Endothelial cell of umbilical vein (primary cell): ENCODE data around the gene GSDME. TPM values are rescaled to one million over a fixed set of nuclear protein-coding genes. Genes with fewer than 3 reads are reported as not detected.

Source experiments
- BruUV-seq: library from RNA; stranded (reverse); fragments of 400-500 nt; replicated peaks from 2 replicates; lab custom pipeline; 2021; lab: Mats Ljungman, UMichigan
- CTCF ChIA-PET: fragments of 300-600, 350-600 bp; sonication (Branson Sonifier 250); formaldehyde crosslinking; loops from one replicate; lab custom pipeline; 2021; ENCODE audit warnings: antibody characterized with exemption, inconsistent platforms; lab: Charles Lee
- POLR2A ChIA-PET: fragments of 300-600, 350-600 bp; sonication (Branson Sonifier 250); formaldehyde crosslinking; loops from one replicate; lab custom pipeline; 2021; ENCODE audit warnings: antibody characterized with exemption, inconsistent platforms; lab: Charles Lee
- DNase-seq: peaks from one replicate; pipeline ENCODE4 v3.0.0-alpha.2; 2011; ENCODE audit warnings: low read depth, low spot score
- FAIRE-seq: peaks from 2 replicates; lab custom pipeline; 2011; peaks lifted over from hg19 to GRCh38; lab: Jason Lieb, UNC
- H2AFZ ChIP-seq: 2 replicates; pipeline ENCODE4 v1.6.0; 2012; ENCODE audit warnings: low read depth, low read length, control low read depth, inconsistent platforms
- H3K27ac ChIP-seq: 2 replicates; pipeline ENCODE4 v1.5.1; 2011; ENCODE audit warnings: low read depth, mild to moderate bottlenecking, control low read depth, low read length, moderate library complexity; ENCODE audit not compliant: insufficient read depth
- H3K27me3 ChIP-seq, 2 experiments: 2 replicates each; pipeline versions ENCODE4 v1.6.0 to v1.6.1; 2011; ENCODE audit warnings: low read length in 2 of 2, mixed read lengths in 1 of 2; ENCODE audit not compliant: control insufficient read depth in 2 of 2, insufficient read depth in 2 of 2
- H3K36me3 ChIP-seq, 2 experiments: 2 replicates in 1 of 2; 3 replicates in 1 of 2; pipeline ENCODE4 v1.5.1; 2011; ENCODE audit warnings: low read length in 2 of 2, mild to moderate bottlenecking in 1 of 2, moderate library complexity in 1 of 2; ENCODE audit not compliant: control insufficient read depth in 2 of 2, insufficient read depth in 2 of 2; ENCODE audit errors: extremely low read depth in 1 of 2
- H3K4me1 ChIP-seq: 3 replicates; pipeline ENCODE4 v1.5.1; 2011; ENCODE audit warnings: mild to moderate bottlenecking, low read length; ENCODE audit not compliant: control insufficient read depth, insufficient read depth; ENCODE audit errors: extremely low read depth
- H3K4me2 ChIP-seq: 2 replicates; pipeline ENCODE4 v1.6.1; 2011; ENCODE audit warnings: low read length, control low read depth, mixed read lengths; ENCODE audit not compliant: insufficient read depth
- H3K4me3 ChIP-seq, 3 experiments: fragments of 200-600 bp in 1 of 3; sonication (generic), shearing (Covaris generic) in 1 of 3; replicated peaks in 1 of 3; 2 replicates each; pipeline ENCODE4 v1.5.1; 2011 to 2016; ENCODE audit warnings: control low read depth in 3 of 3, low read length in 3 of 3, mild to moderate bottlenecking in 2 of 3, inconsistent platforms in 1 of 3, low read depth in 1 of 3, moderate library complexity in 1 of 3; ENCODE audit not compliant: insufficient read depth in 1 of 3
- H3K79me2 ChIP-seq: 2 replicates; pipeline ENCODE4 v1.6.0; 2012; ENCODE audit warnings: low read length, inconsistent platforms; ENCODE audit not compliant: control insufficient read depth, insufficient read depth
- H3K9ac ChIP-seq: replicated peaks from 2 replicates; pipeline ENCODE3; 2011; ENCODE audit warnings: low read length, control low read depth; ENCODE audit not compliant: insufficient read depth; ENCODE audit errors: extremely low read depth
- H3K9me1 ChIP-seq: replicated peaks from 3 replicates; pipeline ENCODE4 v1.6.0; 2011; ENCODE audit warnings: mild to moderate bottlenecking, low read length; ENCODE audit not compliant: control insufficient read depth, insufficient read depth; ENCODE audit errors: extremely low read depth
- H3K9me3 ChIP-seq: replicated peaks from 2 replicates; pipeline ENCODE4 v1.5.1; 2012; ENCODE audit warnings: low read length, inconsistent platforms; ENCODE audit not compliant: control insufficient read depth, insufficient read depth
- H4K20me1 ChIP-seq: replicated peaks from 2 replicates; pipeline ENCODE3; 2011; ENCODE audit warnings: mild to moderate bottlenecking, low read length; ENCODE audit not compliant: control insufficient read depth, insufficient read depth; ENCODE audit errors: extremely low read depth
- EZH2 ChIP-seq: IDR thresholded peaks from 2 replicates; pipeline ENCODE4 v1.6.1; 2012; ENCODE audit warnings: borderline replicate concordance, low read depth, mild to moderate bottlenecking, moderate library complexity, low read length, inconsistent platforms; ENCODE audit not compliant: severe bottlenecking
- FOS ChIP-seq: IDR thresholded peaks from 2 replicates; pipeline ENCODE4 v1.6.1; 2011; ENCODE audit warnings: mild to moderate bottlenecking, low read length, moderate library complexity, borderline replicate concordance; ENCODE audit not compliant: insufficient read depth
- JUN ChIP-seq: IDR thresholded peaks from 2 replicates; pipeline ENCODE4 v1.6.1; 2011; ENCODE audit warnings: borderline replicate concordance, low read depth; ENCODE audit not compliant: insufficient read length, insufficient read depth
- MYC ChIP-seq: IDR thresholded peaks from one replicate; pipeline ENCODE4 v1.6.1; 2011; ENCODE audit warnings: mild to moderate bottlenecking, low read depth, low read length
- dilution Hi-C: fragments of 300-500 bp; cut with MboI; formaldehyde crosslinking; loops from one replicate; pipeline ENCODE4 v1.15.0; 2019; ENCODE audit warnings: low sequenced_read_pairs; ENCODE audit not compliant: extremely low pct_ligation_motif_present
- intact Hi-C: fragments of 100-400 bp; cut with micrococcal nuclease; formaldehyde crosslinking; loops from one replicate; pipeline ENCODE4 v1.10.0; 2022
- polyA plus RNA-seq, 4 experiments: library from polyadenylated mRNA; depleted of rRNA in 3 of 4; stranded (reverse) in 3 of 4; unstranded in 1 of 4; fragments of >200 nt; gene quantifications; 2 replicates each; pipeline versions ENCODE4 v1.2.1 to v1.2.3, GENCODE V29; 2011 to 2012; ENCODE audit warnings: missing spikeins in 1 of 4
- total RNA-seq: library from RNA; stranded (reverse); gene quantifications from 2 replicates; pipeline ENCODE4 v1.2.3, GENCODE V29; 2021
- TF ChIP-seq, protein P1 (sequence below), 2 donors: IDR thresholded peaks; 1 replicate in 1 of 2; 2 replicates in 1 of 2; pipeline ENCODE4 v1.5.1; 2011; ENCODE audit warnings: low read length in 2 of 2, mild to moderate bottlenecking in 2 of 2, moderate library complexity in 2 of 2, control low read depth in 1 of 2, inconsistent platforms in 1 of 2, low read depth in 1 of 2; ENCODE audit not compliant: insufficient read depth in 1 of 2; ENCODE audit errors: extremely low read depth in 1 of 2

GSDME gene
- total and polyA plus RNA-seq, 2 donors (not counting 3 experiments of a cell fraction or from before 2014, with no cell fraction given), result 21.1 to 23.4 TPM

- Histone ChIP-seq H3K9me3 (no peaks in the 10 kb centered on the region), H3K36me3 (peaks cover 0 to 4% of the 10 kb centered on the region in 2 experiments), H3K4me2 (no peak overlapping the region), H4K20me1 (no peaks in the 10 kb centered on the region), H3K79me2 (no peaks in the 10 kb centered on the region), H3K9me1 (no peaks in the 10 kb centered on the region), H3K27ac (no peak overlapping the region), H3K4me3 (no peak overlapping the region), H2AFZ (no peak overlapping the region), H3K27me3 (no peaks in the 10 kb centered on the region), H3K9ac (no peak overlapping the region), H3K4me1 (no peaks in the 10 kb centered on the region)
- ChIA-PET CTCF (interaction anchor here (1.3 kb wide), 1 partner anchor 40 kb away, joined by 3 read pairs; no protein-coding TSS in a partner anchor), POLR2A (no interaction called here)
- FAIRE-seq (no peak), DNase-seq (no peak)
- dilution Hi-C loops (no loop called here), intact Hi-C loops (no loop called here)
- BruUV-seq, result no TSS peak
- TF ChIP-seq EZH2, result no peak
- TF ChIP-seq JUN, result no peak
- no peak for TF ChIP-seq FOS
- no peak for TF ChIP-seq MYC
- TF ChIP-seq, protein P1, sequence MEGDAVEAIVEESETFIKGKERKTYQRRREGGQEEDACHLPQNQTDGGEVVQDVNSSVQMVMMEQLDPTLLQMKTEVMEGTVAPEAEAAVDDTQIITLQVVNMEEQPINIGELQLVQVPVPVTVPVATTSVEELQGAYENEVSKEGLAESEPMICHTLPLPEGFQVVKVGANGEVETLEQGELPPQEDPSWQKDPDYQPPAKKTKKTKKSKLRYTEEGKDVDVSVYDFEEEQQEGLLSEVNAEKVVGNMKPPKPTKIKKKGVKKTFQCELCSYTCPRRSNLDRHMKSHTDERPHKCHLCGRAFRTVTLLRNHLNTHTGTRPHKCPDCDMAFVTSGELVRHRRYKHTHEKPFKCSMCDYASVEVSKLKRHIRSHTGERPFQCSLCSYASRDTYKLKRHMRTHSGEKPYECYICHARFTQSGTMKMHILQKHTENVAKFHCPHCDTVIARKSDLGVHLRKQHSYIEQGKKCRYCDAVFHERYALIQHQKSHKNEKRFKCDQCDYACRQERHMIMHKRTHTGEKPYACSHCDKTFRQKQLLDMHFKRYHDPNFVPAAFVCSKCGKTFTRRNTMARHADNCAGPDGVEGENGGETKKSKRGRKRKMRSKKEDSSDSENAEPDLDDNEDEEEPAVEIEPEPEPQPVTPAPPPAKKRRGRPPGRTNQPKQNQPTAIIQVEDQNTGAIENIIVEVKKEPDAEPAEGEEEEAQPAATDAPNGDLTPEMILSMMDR (IDR thresholded peaks at IDR 0.05; ENCODE audit: extremely low read depth in 1 of 2, insufficient read depth in 1 of 2, low read depth in 1 of 2, low read length in 2 of 2), result no peak
Observed at GRCh38 chr7:24709585-24710360, 47.5 kb downstream of the GSDME start.
